ENCODE measurements around the gene SNX27.
"Not testable (repeated sequence)": the region's sequence is repeated elsewhere in the genome, so short reads cannot be mapped to it uniquely, and the experiment has no call there.

Gene SNX27

GRCh38 chr1:151721788-151722510 is 110.1 kb downstream of the SNX27 start:
- no peak for DNase-seq (ENCODE audit: low read depth in 2 of 2)

GRCh38 chr1:151723726-151724370 is 112.0 kb downstream of the SNX27 start:
- no peak for DNase-seq (ENCODE audit: low read depth in 2 of 2)

GRCh38 chr1:151728151-151729054 is 116.6 kb downstream of the SNX27 start:
- no peak for DNase-seq (ENCODE audit: low read depth in 2 of 2)

- no peak for DNase-seq (ENCODE audit: low read depth in 2 of 2)
Observed at GRCh38 chr1:151729157-151729965, 117.5 kb downstream of the SNX27 start.

- DNase-seq (ENCODE audit: low read depth in 2 of 2) = no peak
Observed at GRCh38 chr1:151729966-151730291, 118.1 kb downstream of the SNX27 start.

GRCh38 chr1:151733126-151733525 is 121.3 kb downstream of the SNX27 start:
- DNase-seq (ENCODE audit: low read depth in 2 of 2) = no peak

- DNase-seq (ENCODE audit: low read depth in 2 of 2) = not testable (repeated sequence)
Observed at GRCh38 chr1:151733995-151734394, 122.1 kb downstream of the SNX27 start.

- DNase-seq (ENCODE audit: low read depth in 2 of 2) = no peak
Observed at GRCh38 chr1:151737026-151737425, 125.2 kb downstream of the SNX27 start.

GRCh38 chr1:151737479-151737878 is 125.6 kb downstream of the SNX27 start:
- DNase-seq (ENCODE audit: low read depth in 2 of 2) = no peak

- no peak for DNase-seq (ENCODE audit: low read depth in 2 of 2)
Observed at GRCh38 chr1:151739590-151740355, 127.9 kb downstream of the SNX27 start.

- no peak for DNase-seq (ENCODE audit: low read depth in 2 of 2)
Observed at GRCh38 chr1:151741516-151741915, 129.7 kb downstream of the SNX27 start.

All from stimulated activated CD4-positive, alpha-beta T cell treated with anti-CD3 and anti-CD28 coated beads, Interleukin-1b, Interleukin-23, amount 100 ng/mL, for 1 hour (primary cell).